Activated CD4-positive, alpha-beta memory T cell treated with anti-CD3 and anti-CD28 coated beads for 36 hours (primary cell): ENCODE results near the gene IL9. TPM values are rescaled to one million over a fixed set of nuclear protein-coding genes. Genes with fewer than 3 reads are reported as not detected.
"Not testable (repeated sequence)": the region's sequence is repeated elsewhere in the genome, so short reads cannot be mapped to it uniquely, and the experiment has no call there.

Experiments
- CTCF ChIA-PET: fragments of 350-600 bp; sonication (Branson Sonifier 250); formaldehyde crosslinking; loops from one replicate; lab custom pipeline; 2021; ENCODE audit warnings: antibody characterized with exemption, inconsistent platforms; lab: Charles Lee
- POLR2A ChIA-PET: fragments of 350-600 bp; sonication (Branson Sonifier 250); formaldehyde crosslinking; loops from one replicate; lab custom pipeline; 2021; ENCODE audit warnings: antibody characterized with exemption; lab: Charles Lee
- DNase-seq: peaks from one replicate; pipeline ENCODE4 v3.0.0-alpha.2; 2020
- H3K27ac Mint-ChIP-seq: one replicate; pipeline ENCODE4 v1.8.0; 2021; ENCODE audit warnings: mixed read lengths
- H3K27me3 Mint-ChIP-seq: one replicate; pipeline ENCODE4 v1.8.0; 2021; ENCODE audit warnings: mixed read lengths
- H3K36me3 Mint-ChIP-seq: one replicate; pipeline ENCODE4 v1.8.0; 2021; ENCODE audit warnings: mixed read lengths
- H3K4me1 Mint-ChIP-seq: one replicate; pipeline ENCODE4 v1.8.0; 2021; ENCODE audit warnings: low read depth, mixed read lengths
- H3K4me3 Mint-ChIP-seq: one replicate; pipeline ENCODE4 v1.8.0; 2021; ENCODE audit warnings: mild to moderate bottlenecking, mixed read lengths
- H3K9me3 Mint-ChIP-seq: one replicate; pipeline ENCODE4 v1.8.0; 2021; ENCODE audit warnings: mixed read lengths
- intact Hi-C: fragments of 100-400 bp; cut with micrococcal nuclease; formaldehyde crosslinking; loops from one replicate; pipeline ENCODE4 v1.15.1; 2023
- total RNA-seq, 2 experiments: library from RNA; stranded (reverse); gene quantifications; one replicate each; pipeline ENCODE4 v1.2.3, GENCODE V29; 2021

The IL9 gene
- total RNA-seq, 2 experiments from 2014 or later = 123 to 136 TPM

GRCh38 chr5:135864503-135865435 is 30.9 kb downstream of the IL9 start:
- no peak for DNase-seq
- POLR2A ChIA-PET = no interaction called here
- CTCF ChIA-PET = no interaction called here
- H3K4me1 Mint-ChIP-seq = no peaks in the 10 kb centered on the region
- H3K27ac Mint-ChIP-seq = no peak overlapping the region
- intact Hi-C loops = no loop called here
- H3K27me3 Mint-ChIP-seq = no peaks in the 10 kb centered on the region
- no peak overlapping the region for H3K4me3 Mint-ChIP-seq
- H3K9me3 Mint-ChIP-seq = no peaks in the 10 kb centered on the region
- no peaks in the 10 kb centered on the region for H3K36me3 Mint-ChIP-seq

GRCh38 chr5:135862744-135863143 is 32.9 kb downstream of the IL9 start:
- ChIA-PET POLR2A (no interaction called here), CTCF (no interaction called here)
- H3K27ac Mint-ChIP-seq = no peak overlapping the region
- no peaks in the 10 kb centered on the region for H3K36me3 Mint-ChIP-seq
- intact Hi-C loops = no loop called here
- DNase-seq = no peak
- H3K9me3 Mint-ChIP-seq = no peaks in the 10 kb centered on the region
- peaks cover 6% of the 10 kb centered on the region for H3K27me3 Mint-ChIP-seq
- no peak overlapping the region for H3K4me3 Mint-ChIP-seq
- H3K4me1 Mint-ChIP-seq = no peaks in the 10 kb centered on the region

- intact Hi-C loops = no loop called here
Observed at GRCh38 chr5:135862086-135862485, 33.6 kb downstream of the IL9 start.

GRCh38 chr5:135861641-135862040 is 34.0 kb downstream of the IL9 start:
- no peak overlapping the region for H3K4me3 Mint-ChIP-seq
- no peaks in the 10 kb centered on the region for H3K36me3 Mint-ChIP-seq
- H3K9me3 Mint-ChIP-seq = no peaks in the 10 kb centered on the region
- ChIA-PET CTCF (no interaction called here), POLR2A (no interaction called here)
- no peak for DNase-seq
- H3K27me3 Mint-ChIP-seq = peaks cover 6% of the 10 kb centered on the region
- no peaks in the 10 kb centered on the region for H3K4me1 Mint-ChIP-seq
- intact Hi-C loops = no loop called here
- no peak overlapping the region for H3K27ac Mint-ChIP-seq

More at GRCh38 chr5:135862086-135862485, 33.6 kb downstream of the IL9 start:
- POLR2A ChIA-PET = no interaction called here
- CTCF ChIA-PET = no interaction called here
- Mint-ChIP-seq H3K27me3 (peaks cover 6% of the 10 kb centered on the region), H3K27ac (no peak overlapping the region), H3K36me3 (no peaks in the 10 kb centered on the region), H3K9me3 (no peaks in the 10 kb centered on the region), H3K4me1 (no peaks in the 10 kb centered on the region), H3K4me3 (no peak overlapping the region)
- no peak for DNase-seq

GRCh38 chr5:135859641-135860040 is 36.0 kb downstream of the IL9 start:
- Mint-ChIP-seq H3K27ac (no peak overlapping the region), H3K9me3 (no peaks in the 10 kb centered on the region), H3K36me3 (no peaks in the 10 kb centered on the region), H3K4me1 (no peaks in the 10 kb centered on the region), H3K27me3 (peaks cover 7% of the 10 kb centered on the region), H3K4me3 (no peak overlapping the region)
- intact Hi-C loops = no loop called here
- ChIA-PET CTCF (no interaction called here), POLR2A (no interaction called here)
- DNase-seq = no peak

- DNase-seq, H3K4me1 Mint-ChIP-seq, H3K36me3 Mint-ChIP-seq, H3K27me3 Mint-ChIP-seq, POLR2A ChIA-PET, intact Hi-C loops, H3K27ac Mint-ChIP-seq, H3K9me3 Mint-ChIP-seq, CTCF ChIA-PET, H3K4me3 Mint-ChIP-seq: not testable (repeated sequence)
Observed at GRCh38 chr5:135859186-135859585, 36.5 kb downstream of the IL9 start.

GRCh38 chr5:135857630-135858311 is 37.9 kb downstream of the IL9 start:
- peaks cover 7% of the 10 kb centered on the region for H3K27me3 Mint-ChIP-seq

GRCh38 chr5:135851915-135852845 is 43.5 kb downstream of the IL9 start:
- H3K9me3 Mint-ChIP-seq = no peaks in the 10 kb centered on the region
- DNase-seq = no peak
- intact Hi-C loops = no loop called here
- no peaks in the 10 kb centered on the region for H3K4me1 Mint-ChIP-seq
- no peak overlapping the region for H3K27ac Mint-ChIP-seq
- no peak overlapping the region for H3K4me3 Mint-ChIP-seq
- H3K36me3 Mint-ChIP-seq = no peaks in the 10 kb centered on the region
- CTCF ChIA-PET = no interaction called here
- H3K27me3 Mint-ChIP-seq = peaks cover 1% of the 10 kb centered on the region
- POLR2A ChIA-PET = no interaction called here

More at GRCh38 chr5:135857630-135858311, 37.9 kb downstream of the IL9 start:
- POLR2A ChIA-PET = no interaction called here
- DNase-seq = no peak
- CTCF ChIA-PET = no interaction called here
- Mint-ChIP-seq H3K36me3 (no peaks in the 10 kb centered on the region), H3K4me1 (no peaks in the 10 kb centered on the region), H3K9me3 (no peaks in the 10 kb centered on the region), H3K4me3 (no peak overlapping the region), H3K27ac (no peak overlapping the region)
- intact Hi-C loops = no loop called here

GRCh38 chr5:135851186-135851914 is 44.3 kb downstream of the IL9 start:
- CTCF ChIA-PET = no interaction called here

GRCh38 chr5:135850671-135851070 is 45.0 kb downstream of the IL9 start:
- Mint-ChIP-seq H3K4me3 (no peak overlapping the region), H3K9me3 (no peaks in the 10 kb centered on the region), H3K27ac (no peak overlapping the region), H3K27me3 (no peaks in the 10 kb centered on the region), H3K4me1 (no peaks in the 10 kb centered on the region), H3K36me3 (no peaks in the 10 kb centered on the region)
- DNase-seq = no peak
- intact Hi-C loops = no loop called here
- POLR2A ChIA-PET = no interaction called here
- CTCF ChIA-PET = no interaction called here

More at GRCh38 chr5:135851186-135851914, 44.3 kb downstream of the IL9 start:
- intact Hi-C loops = no loop called here
- Mint-ChIP-seq H3K9me3 (no peaks in the 10 kb centered on the region), H3K27me3 (peaks cover under 1% of the 10 kb centered on the region), H3K36me3 (no peaks in the 10 kb centered on the region), H3K27ac (no peak overlapping the region), H3K4me3 (no peak overlapping the region), H3K4me1 (no peaks in the 10 kb centered on the region)
- no peak for DNase-seq
- POLR2A ChIA-PET = no interaction called here

- no peaks in the 10 kb centered on the region for H3K27me3 Mint-ChIP-seq
- H3K4me3 Mint-ChIP-seq = no peak overlapping the region
- H3K36me3 Mint-ChIP-seq = no peaks in the 10 kb centered on the region
- intact Hi-C loops = no loop called here
- H3K27ac Mint-ChIP-seq = no peak overlapping the region
- ChIA-PET CTCF (no interaction called here), POLR2A (no interaction called here)
- DNase-seq = no peak
- H3K4me1 Mint-ChIP-seq = no peaks in the 10 kb centered on the region
- no peaks in the 10 kb centered on the region for H3K9me3 Mint-ChIP-seq
Observed at GRCh38 chr5:135850231-135850630, 45.4 kb downstream of the IL9 start.
